ENCODE results near the gene RAI1.

The RAI1 gene

GRCh38 chr17:17766744-17767120 lies 85.5 kb downstream of the RAI1 start (continued):
- TF ChIP-seq ZNF121 (tag by site-specific recombination; IDR thresholded peaks at IDR 0.05): no peak
- TF ChIP-seq ZNF202 (tag by site-specific recombination; IDR thresholded peaks at IDR 0.05; ENCODE audit: borderline replicate concordance): no peak
- TF ChIP-seq HOXC10 (CRISPR knock-in tag; IDR thresholded peaks at IDR 0.05): no peak
- no peak for TF ChIP-seq FEZF1 (tag by site-specific recombination; IDR thresholded peaks at IDR 0.05)
- TF ChIP-seq KLF1 (tag by site-specific recombination; IDR thresholded peaks at IDR 0.05): peak; percentile 50; the same call in 1 of the 2 replicates
- TF ChIP-seq ZNF133 (tag by site-specific recombination; IDR thresholded peaks at IDR 0.05): no peak
- no peak for TF ChIP-seq ZNF221 (tag by site-specific recombination; IDR thresholded peaks at IDR 0.05; ENCODE audit: borderline replicate concordance)
- TF ChIP-seq ZSCAN18 (tag by site-specific recombination; IDR thresholded peaks at IDR 0.05): no peak
- TF ChIP-seq, protein P1, sequence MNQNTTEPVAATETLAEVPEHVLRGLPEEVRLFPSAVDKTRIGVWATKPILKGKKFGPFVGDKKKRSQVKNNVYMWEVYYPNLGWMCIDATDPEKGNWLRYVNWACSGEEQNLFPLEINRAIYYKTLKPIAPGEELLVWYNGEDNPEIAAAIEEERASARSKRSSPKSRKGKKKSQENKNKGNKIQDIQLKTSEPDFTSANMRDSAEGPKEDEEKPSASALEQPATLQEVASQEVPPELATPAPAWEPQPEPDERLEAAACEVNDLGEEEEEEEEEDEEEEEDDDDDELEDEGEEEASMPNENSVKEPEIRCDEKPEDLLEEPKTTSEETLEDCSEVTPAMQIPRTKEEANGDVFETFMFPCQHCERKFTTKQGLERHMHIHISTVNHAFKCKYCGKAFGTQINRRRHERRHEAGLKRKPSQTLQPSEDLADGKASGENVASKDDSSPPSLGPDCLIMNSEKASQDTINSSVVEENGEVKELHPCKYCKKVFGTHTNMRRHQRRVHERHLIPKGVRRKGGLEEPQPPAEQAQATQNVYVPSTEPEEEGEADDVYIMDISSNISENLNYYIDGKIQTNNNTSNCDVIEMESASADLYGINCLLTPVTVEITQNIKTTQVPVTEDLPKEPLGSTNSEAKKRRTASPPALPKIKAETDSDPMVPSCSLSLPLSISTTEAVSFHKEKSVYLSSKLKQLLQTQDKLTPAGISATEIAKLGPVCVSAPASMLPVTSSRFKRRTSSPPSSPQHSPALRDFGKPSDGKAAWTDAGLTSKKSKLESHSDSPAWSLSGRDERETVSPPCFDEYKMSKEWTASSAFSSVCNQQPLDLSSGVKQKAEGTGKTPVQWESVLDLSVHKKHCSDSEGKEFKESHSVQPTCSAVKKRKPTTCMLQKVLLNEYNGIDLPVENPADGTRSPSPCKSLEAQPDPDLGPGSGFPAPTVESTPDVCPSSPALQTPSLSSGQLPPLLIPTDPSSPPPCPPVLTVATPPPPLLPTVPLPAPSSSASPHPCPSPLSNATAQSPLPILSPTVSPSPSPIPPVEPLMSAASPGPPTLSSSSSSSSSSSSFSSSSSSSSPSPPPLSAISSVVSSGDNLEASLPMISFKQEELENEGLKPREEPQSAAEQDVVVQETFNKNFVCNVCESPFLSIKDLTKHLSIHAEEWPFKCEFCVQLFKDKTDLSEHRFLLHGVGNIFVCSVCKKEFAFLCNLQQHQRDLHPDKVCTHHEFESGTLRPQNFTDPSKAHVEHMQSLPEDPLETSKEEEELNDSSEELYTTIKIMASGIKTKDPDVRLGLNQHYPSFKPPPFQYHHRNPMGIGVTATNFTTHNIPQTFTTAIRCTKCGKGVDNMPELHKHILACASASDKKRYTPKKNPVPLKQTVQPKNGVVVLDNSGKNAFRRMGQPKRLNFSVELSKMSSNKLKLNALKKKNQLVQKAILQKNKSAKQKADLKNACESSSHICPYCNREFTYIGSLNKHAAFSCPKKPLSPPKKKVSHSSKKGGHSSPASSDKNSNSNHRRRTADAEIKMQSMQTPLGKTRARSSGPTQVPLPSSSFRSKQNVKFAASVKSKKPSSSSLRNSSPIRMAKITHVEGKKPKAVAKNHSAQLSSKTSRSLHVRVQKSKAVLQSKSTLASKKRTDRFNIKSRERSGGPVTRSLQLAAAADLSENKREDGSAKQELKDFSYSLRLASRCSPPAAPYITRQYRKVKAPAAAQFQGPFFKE (tag by site-specific recombination; IDR thresholded peaks at IDR 0.05; ENCODE audit: borderline replicate concordance): no peak
- no peak for TF ChIP-seq TRIM28 (IDR thresholded peaks at IDR 0.05; ENCODE audit: borderline replicate concordance, low read length)
- no peak for TF ChIP-seq ZNF544 (tag by site-specific recombination; IDR thresholded peaks at IDR 0.05)
- TF ChIP-seq SP3 (tag by site-specific recombination; IDR thresholded peaks at IDR 0.05): no peak
- TF ChIP-seq, protein P2, sequence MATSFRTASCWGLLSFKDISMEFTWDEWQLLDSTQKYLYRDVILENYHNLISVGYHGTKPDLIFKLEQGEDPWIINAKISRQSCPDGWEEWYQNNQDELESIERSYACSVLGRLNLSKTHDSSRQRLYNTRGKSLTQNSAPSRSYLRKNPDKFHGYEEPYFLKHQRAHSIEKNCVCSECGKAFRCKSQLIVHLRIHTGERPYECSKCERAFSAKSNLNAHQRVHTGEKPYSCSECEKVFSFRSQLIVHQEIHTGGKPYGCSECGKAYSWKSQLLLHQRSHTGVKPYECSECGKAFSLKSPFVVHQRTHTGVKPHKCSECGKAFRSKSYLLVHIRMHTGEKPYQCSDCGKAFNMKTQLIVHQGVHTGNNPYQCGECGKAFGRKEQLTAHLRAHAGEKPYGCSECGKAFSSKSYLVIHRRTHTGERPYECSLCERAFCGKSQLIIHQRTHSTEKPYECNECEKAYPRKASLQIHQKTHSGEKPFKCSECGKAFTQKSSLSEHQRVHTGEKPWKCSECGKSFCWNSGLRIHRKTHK (tag by site-specific recombination; IDR thresholded peaks at IDR 0.05): no peak
- TF ChIP-seq ZNF600 (tag by site-specific recombination; IDR thresholded peaks at IDR 0.05): 0 out of 2 replicates have a peak, but pooled peaks have one; percentile 1
- TF ChIP-seq ZNF677 (tag by site-specific recombination; IDR thresholded peaks at IDR 0.05): no peak
- no peak for TF ChIP-seq ZBTB8A (tag by site-specific recombination; IDR thresholded peaks at IDR 0.05)
- peak; percentile 51; the same call in 1 of the 2 replicates for TF ChIP-seq GLIS2 (tag by site-specific recombination; IDR thresholded peaks at IDR 0.05)
- no peak for TF ChIP-seq YY2 (tag by site-specific recombination; IDR thresholded peaks at IDR 0.05)
- 0 out of 2 replicates have a peak, but pooled peaks have one; percentile 45 for TF ChIP-seq KLF17 (tag by site-specific recombination; IDR thresholded peaks at IDR 0.05)
- no peak for TF ChIP-seq ZBTB26 (tag by site-specific recombination; optimal IDR thresholded peaks at IDR 0.05)
- TF ChIP-seq ZNF658 (tag by site-specific recombination; IDR thresholded peaks at IDR 0.05): no peak
- TF ChIP-seq ZNF707 (tag by site-specific recombination; IDR thresholded peaks at IDR 0.05): no peak
- TF ChIP-seq SALL2 (tag by site-specific recombination; IDR thresholded peaks at IDR 0.05; ENCODE audit: borderline replicate concordance): no peak
- no peak for TF ChIP-seq ZNF138 (tag by site-specific recombination; IDR thresholded peaks at IDR 0.05; ENCODE audit: borderline replicate concordance)
- no peak for TF ChIP-seq ZNF350 (tag by site-specific recombination; IDR thresholded peaks at IDR 0.05)
- no peak for TF ChIP-seq WT1 (tag by site-specific recombination; IDR thresholded peaks at IDR 0.05)
- TF ChIP-seq GLIS1 (tag by site-specific recombination; IDR thresholded peaks at IDR 0.05): peak; percentile 90
- TF ChIP-seq ZNF157 (tag by site-specific recombination; IDR thresholded peaks at IDR 0.05): no peak

All from HEK293 (cell line).